ENCODE data around the gene NINJ2.

Gene NINJ2

DNA sequence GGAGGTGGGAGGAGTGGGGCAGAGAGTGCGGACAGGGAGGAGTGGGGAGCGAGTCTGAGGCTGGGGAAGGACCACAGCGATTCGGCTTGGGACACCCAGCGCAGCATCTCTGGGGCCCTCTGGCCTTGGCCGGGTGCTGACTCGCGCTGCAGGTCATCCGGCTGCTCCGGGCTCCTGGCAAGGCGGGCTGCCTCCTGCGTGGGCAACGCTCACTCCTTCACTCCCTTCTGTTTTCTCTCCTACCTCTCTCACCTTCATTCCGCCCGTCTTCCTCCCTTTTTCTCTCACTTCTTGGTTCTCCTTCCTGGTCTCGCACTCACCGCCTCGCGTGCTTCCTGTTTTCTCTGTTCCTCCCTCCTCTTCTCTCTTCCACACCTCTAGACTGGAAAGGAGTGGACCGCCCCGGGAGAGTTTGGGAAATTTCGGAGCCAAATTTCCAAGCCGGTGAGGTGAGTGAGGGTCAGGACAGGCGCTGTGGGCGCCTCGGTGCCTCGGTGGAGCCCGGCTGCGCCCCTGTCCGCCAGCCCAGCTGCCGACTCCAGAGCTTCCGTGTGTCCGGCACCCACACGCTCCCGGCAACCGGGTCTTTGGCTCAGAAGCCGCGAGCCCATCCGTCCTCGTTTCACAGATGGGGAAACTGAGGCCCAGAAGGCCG, 116.9 kb downstream of the NINJ2 start:
- no peak for DNase-seq

DNA sequence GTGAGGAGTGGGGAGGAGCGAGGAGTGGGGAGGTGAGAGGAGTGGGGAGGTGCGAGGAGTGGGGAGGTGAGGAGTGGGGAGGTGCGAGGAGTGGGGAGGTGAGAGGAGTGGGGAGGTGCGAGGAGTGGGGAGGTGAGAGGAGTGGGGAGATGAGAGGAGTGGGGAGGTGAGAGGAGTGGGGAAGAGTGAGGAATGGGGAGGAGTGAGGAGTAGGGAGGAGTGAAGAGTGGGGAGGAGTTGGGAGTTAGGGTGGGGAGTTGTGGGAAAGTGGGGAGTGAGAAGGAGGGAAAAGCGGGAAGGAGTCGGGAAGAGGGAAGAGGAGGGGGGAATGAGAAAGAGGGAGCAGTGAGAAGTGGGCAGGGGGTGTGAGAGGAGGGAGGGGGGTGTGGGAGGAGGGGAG, 117.4 kb downstream of the NINJ2 start:
- no peak for DNase-seq

GRCh38 chr12:544941-545635, 118.2 kb downstream of the NINJ2 start:
- DNase-seq = no peak

DNA sequence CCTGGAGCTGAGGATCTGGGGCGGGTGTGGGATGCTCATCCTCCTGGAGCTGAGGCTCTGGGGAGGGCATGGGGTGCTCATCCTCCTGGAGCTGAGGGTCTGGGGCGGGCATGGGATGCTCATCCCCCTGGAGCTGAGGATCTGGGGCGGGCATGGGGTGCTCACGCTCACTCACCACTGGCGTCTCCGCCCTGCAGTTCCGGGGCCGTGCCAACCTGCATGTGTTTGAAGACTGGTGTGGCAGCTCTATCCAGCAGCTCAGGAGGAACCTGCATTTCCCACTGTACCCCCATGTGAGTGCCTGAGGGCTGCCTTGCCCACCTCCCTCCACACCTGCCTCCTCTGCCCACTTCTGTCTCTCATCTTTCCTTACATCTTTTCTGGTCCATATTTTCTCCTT, 119.1 kb downstream of the NINJ2 start:
- no peak for DNase-seq

- DNase-seq = no peak
Measured at GRCh38 chr12:543114-543451, 120.2 kb downstream of the NINJ2 start.

GRCh38 chr12:542395-543113, 120.7 kb downstream of the NINJ2 start:
- DNase-seq = no peak

GRCh38 chr12:541676-542324, 121.4 kb downstream of the NINJ2 start:
- no peak for DNase-seq

DNA sequence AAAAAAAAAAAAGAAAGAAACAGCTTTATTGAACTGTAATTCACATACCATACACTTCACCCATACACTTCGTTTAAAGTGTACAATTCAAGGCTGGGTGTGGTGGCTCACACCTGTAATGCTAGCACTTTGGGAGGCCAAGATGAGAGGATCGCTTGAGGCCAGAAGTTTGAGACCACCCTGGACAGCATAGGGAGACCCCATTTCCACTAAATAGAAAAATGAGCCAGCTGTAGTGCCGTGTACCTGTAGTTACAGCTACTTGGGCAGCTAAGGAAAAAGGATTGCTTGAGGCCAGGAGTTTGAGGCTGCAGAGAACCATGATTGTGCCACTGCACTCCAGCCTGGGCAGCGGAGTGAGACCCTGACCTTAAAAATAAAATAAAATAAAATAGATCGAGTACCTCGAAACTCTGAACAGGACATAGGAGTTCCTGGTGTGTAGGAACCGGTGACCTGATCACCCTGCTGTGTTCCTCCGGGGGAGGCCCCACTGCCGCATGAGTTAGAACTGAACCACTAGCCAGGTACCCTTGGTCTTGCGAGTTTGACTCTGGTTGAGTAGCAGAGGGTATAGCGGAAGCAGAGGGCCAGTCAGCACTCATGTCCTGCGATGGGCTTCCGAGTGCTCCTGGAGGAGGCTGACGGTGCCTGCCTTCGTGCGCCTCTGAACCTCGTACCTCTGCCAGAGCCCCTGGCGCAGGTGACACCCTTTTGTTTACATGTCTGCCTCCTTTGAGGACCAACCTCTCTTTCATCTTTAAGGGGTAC, 123.5 kb downstream of the NINJ2 start:
- no peak for DNase-seq

GRCh38 chr12:538731-539539, 124.3 kb downstream of the NINJ2 start:
- peak; percentile 71 for DNase-seq

DNA sequence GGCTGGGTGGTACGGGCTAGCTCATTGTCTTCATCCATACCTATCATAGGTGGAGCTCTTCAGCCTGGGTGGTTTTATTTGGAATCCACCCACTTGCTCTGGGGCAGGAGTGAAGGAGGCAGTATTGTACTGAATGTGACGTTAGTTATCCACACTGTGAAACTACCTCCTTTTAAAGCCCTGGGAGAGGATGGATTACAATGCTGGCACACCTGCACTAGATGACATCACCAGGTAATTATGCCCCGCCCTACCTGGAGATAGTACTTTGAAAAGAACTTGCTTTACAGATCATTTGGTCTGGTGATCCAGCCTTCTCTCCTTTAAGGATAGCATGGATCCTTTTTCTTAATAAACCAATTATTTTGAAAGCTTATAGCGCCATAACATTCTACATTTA, 125.5 kb downstream of the NINJ2 start:
- DNase-seq = no peak

GRCh38 chr12:536751-537245, 126.4 kb downstream of the NINJ2 start:
- no peak for DNase-seq

DNA sequence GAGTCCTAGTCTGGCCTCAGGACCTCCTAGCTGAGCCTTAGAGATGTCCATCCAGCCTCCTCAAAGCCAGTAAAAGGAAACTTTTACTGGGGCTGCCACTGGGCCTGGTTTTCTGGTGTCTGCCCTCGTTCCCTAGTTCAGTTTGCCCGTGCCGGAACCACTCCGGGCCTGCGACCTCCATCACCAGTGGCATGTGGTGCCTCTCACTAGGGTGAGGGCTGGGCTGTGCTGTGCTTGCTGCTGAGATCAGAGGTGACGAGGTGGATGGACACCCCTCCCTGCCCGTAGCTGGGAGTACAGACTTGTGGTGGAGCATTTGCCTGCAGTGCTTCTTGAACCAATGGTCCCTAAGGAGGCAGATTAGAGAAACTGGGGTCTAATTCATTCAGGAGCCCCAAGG, 127.8 kb downstream of the NINJ2 start:
- no peak for DNase-seq

DNA sequence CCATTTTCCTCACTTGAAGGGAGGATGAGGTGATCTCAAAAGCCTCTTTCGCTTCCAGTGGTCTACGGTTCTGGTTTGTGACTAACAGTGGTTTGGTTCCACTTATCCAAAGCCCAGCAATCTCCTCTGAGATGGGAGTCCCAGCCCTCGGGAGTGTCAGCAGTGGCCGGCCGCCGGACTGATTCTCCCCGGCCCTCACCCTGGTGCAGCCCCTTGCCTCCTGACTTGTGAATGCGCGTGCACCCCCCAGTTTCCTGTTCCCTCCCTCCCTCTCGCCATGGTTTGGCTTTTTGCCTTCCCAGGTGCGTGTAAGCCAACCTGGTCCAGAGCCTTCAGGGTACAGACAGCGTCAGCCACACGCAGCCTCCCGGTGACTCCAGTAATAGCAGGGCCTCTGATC, 129.0 kb downstream of the NINJ2 start:
- DNase-seq = no peak

- no peak for DNase-seq
Measured at GRCh38 chr12:533718-534117, 129.5 kb downstream of the NINJ2 start.

- peak; percentile 12 for DNase-seq
Measured at GRCh38 chr12:532908-533565, 130.2 kb downstream of the NINJ2 start.

DNA sequence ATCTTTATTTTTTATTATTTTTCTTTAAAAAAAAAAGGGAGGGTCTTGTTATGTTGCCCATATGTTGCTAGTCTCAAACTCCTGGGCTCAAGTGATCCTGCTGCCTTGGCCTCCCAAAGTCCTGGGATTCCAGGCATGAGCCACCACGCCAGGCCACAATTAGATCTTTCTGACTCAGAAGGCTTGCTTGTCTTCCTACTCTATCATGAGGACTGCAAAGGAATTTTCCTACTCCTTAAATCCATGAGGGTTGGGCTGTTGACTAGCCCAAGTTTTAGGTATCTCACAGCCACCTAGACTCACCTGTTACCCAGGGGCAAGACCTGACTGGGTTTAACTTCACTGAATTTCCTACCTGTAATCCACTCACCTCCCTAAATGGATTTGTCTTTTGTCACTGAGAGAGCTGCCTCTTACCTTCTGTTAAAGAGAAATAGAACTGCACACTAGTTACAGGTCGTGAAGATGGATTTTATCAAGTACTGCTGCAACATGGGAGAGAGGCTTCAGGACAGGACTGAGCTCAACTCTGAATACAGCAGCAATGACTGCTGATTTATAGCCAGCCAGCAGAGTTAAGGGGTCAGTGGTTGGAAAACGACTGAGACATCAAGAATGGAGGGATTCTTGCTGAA, 131.2 kb downstream of the NINJ2 start:
- DNase-seq = peak; percentile 14

GRCh38 chr12:530821-531220, 132.4 kb downstream of the NINJ2 start:
- no peak for DNase-seq

GRCh38 chr12:530308-530707, 132.9 kb downstream of the NINJ2 start:
- no peak for DNase-seq

GRCh38 chr12:527729-528128, 135.5 kb downstream of the NINJ2 start:
- DNase-seq = no peak

GRCh38 chr12:527241-527640, 136.0 kb downstream of the NINJ2 start:
- DNase-seq = no peak

- DNase-seq = peak; percentile 26
Measured at GRCh38 chr12:526089-526488, 137.2 kb downstream of the NINJ2 start.

Data from OCI-M1 (cell line).